ENCODE data around the gene CEP57L1.

Gene CEP57L1

GRCh38 chr6:109095036-109095834, at the start of gene CEP57L1:
Gene CEP57L1 (plus strand): TSS chr6:109095507. CDS start chr6:109145222, 49,715 bp downstream.
- DNase-seq (ENCODE audit: low read depth): peak; percentile 88

GRCh38 chr6:109048176-109048575, 47.1 kb upstream of the CEP57L1 start:
- no peak for DNase-seq (ENCODE audit: low read depth)

GRCh38 chr6:109048670-109049415, 46.5 kb upstream of the CEP57L1 start:
- no peak for DNase-seq (ENCODE audit: low read depth)

- DNase-seq (ENCODE audit: low read depth): no peak
Observed at GRCh38 chr6:109050012-109050411, 45.3 kb upstream of the CEP57L1 start.

GRCh38 chr6:109050447-109051102, 44.7 kb upstream of the CEP57L1 start:
- no peak for DNase-seq (ENCODE audit: low read depth)

GRCh38 chr6:109051301-109052017, 43.8 kb upstream of the CEP57L1 start:
- no peak for DNase-seq (ENCODE audit: low read depth)

- DNase-seq (ENCODE audit: low read depth): no peak
Observed at GRCh38 chr6:109052018-109052651, 43.2 kb upstream of the CEP57L1 start.

GRCh38 chr6:109052852-109053251, 42.5 kb upstream of the CEP57L1 start:
- DNase-seq (ENCODE audit: low read depth): no peak

- DNase-seq (ENCODE audit: low read depth): no peak
Observed at GRCh38 chr6:109053336-109053735, 42.0 kb upstream of the CEP57L1 start.

GRCh38 chr6:109055771-109056235, 39.5 kb upstream of the CEP57L1 start:
- no peak for DNase-seq (ENCODE audit: low read depth)

GRCh38 chr6:109056661-109057060, 38.6 kb upstream of the CEP57L1 start:
- DNase-seq (ENCODE audit: low read depth): no peak

GRCh38 chr6:109058620-109059019, 36.7 kb upstream of the CEP57L1 start:
- DNase-seq (ENCODE audit: low read depth): no peak

- no peak for DNase-seq (ENCODE audit: low read depth)
Observed at GRCh38 chr6:109059153-109059552, 36.2 kb upstream of the CEP57L1 start.

GRCh38 chr6:109059571-109060021, 35.7 kb upstream of the CEP57L1 start:
- DNase-seq (ENCODE audit: low read depth): no peak

GRCh38 chr6:109060571-109060970, 34.7 kb upstream of the CEP57L1 start:
- DNase-seq (ENCODE audit: low read depth): no peak

GRCh38 chr6:109062216-109062615, 33.1 kb upstream of the CEP57L1 start:
- no peak for DNase-seq (ENCODE audit: low read depth)

GRCh38 chr6:109062767-109063352, 32.4 kb upstream of the CEP57L1 start:
- DNase-seq (ENCODE audit: low read depth): no peak

- no peak for DNase-seq (ENCODE audit: low read depth)
Observed at GRCh38 chr6:109069746-109070145, 25.6 kb upstream of the CEP57L1 start.

GRCh38 chr6:109071125-109071917, 24.0 kb upstream of the CEP57L1 start:
- DNase-seq (ENCODE audit: low read depth): no peak

All from activated T-cell treated with anti-CD3 and anti-CD28 coated beads for 1 hour (primary cell).